GM12872 (cell line): ENCODE results near the gene CENPP.

ENCODE experiments used
- CTCF ChIP-seq: IDR thresholded peaks from 3 replicates; pipeline ENCODE4 v1.5.1; 2011; ENCODE audit warnings: low read depth, mild to moderate bottlenecking, low read length, moderate library complexity; ENCODE audit not compliant: insufficient read depth

CENPP gene

GRCh38 chr9:92408747-92409478 lies 83.2 kb downstream of the CENPP start:
- no peak for TF ChIP-seq CTCF

GRCh38 chr9:92414566-92414965 lies 88.8 kb downstream of the CENPP start:
- no peak for TF ChIP-seq CTCF

- no peak for TF ChIP-seq CTCF
These were observed 97.0 kb downstream of the CENPP start for GRCh38 chr9:92422611-92423338.

- TF ChIP-seq CTCF = no peak
These were observed 97.9 kb downstream of the CENPP start for GRCh38 chr9:92423612-92424011.

- no peak for TF ChIP-seq CTCF
These were observed 98.6 kb downstream of the CENPP start, which contains the start of gene OMD for GRCh38 chr9:92424340-92424739. Gene OMD, minus strand, starts transcription at chr9:92424471. Its CDS starts 6,913 bp downstream, at chr9:92417558.

- TF ChIP-seq CTCF = no peak
These were observed 99.7 kb downstream of the CENPP start for GRCh38 chr9:92425474-92425873.

GRCh38 chr9:92426501-92427145 lies 100.9 kb downstream of the CENPP start:
- TF ChIP-seq CTCF = no peak
